Measurements from ENCODE around the gene ADRB1.

Gene ADRB1

DNA sequence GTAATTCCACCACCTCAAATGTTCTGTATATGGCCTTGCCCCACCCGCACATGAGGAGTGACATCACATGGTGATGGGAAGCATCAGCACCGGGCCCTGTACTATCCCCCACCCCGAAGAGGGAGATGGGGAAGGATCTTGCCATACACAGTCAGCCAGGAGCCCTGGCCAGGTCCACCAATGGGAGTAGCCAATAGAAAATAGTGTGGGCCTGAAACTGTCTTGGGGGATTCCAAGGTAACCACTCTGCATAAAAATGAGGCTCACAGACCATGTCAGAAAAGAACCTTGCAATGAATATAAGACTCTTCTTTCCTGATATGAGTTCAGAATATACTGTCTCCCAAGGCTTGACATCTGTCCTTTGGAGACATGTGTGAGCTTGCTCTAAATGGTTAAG lies 51.1 kb downstream of the ADRB1 start:
- no peak for TF ChIP-seq CTCF (IDR thresholded peaks at IDR 0.05; ENCODE audit: low read depth, low read length)
- H3K4me3 ChIP-seq (ENCODE audit: low read depth, low read length) = no peak overlapping the region

GRCh38 chr10:114095559-114096337 lies 52.1 kb downstream of the ADRB1 start:
- no peak overlapping the region for H3K4me3 ChIP-seq (ENCODE audit: low read depth, low read length)
- no peak for TF ChIP-seq CTCF (IDR thresholded peaks at IDR 0.05; ENCODE audit: low read depth, low read length)
